Smooth muscle cell (in vitro differentiated cells): ENCODE data around the gene PCYT1A. TPM values are rescaled to one million over a fixed set of nuclear protein-coding genes. Genes with fewer than 3 reads are reported as not detected.

ENCODE experiments used
- DNase-seq: peaks from one replicate; lab custom pipeline; 2025; ENCODE audit not compliant: unreplicated experiment; lab: John Stamatoyannopoulos, UW
- H2AFZ ChIP-seq: fragments of 200-600 bp; sonication (generic); 2 replicates; pipeline ENCODE4 v1.6.0; 2016; ENCODE audit warnings: antibody characterized with exemption, low read depth, mild to moderate bottlenecking
- H3F3A ChIP-seq: fragments of 200-600 bp; sonication (generic); 2 replicates; pipeline ENCODE4 v1.6.0; 2017; ENCODE audit warnings: antibody characterized with exemption, low read depth
- H3K27ac ChIP-seq: fragments of 200-600 bp; sonication (generic); 2 replicates; pipeline ENCODE4 v1.5.1; 2016; ENCODE audit warnings: low read depth, mild to moderate bottlenecking
- H3K27me3 ChIP-seq: fragments of 200-600 bp; sonication (generic); 2 replicates; pipeline ENCODE4 v1.6.1; 2016; ENCODE audit warnings: low read depth, mild to moderate bottlenecking
- H3K36me3 ChIP-seq: fragments of 200-600 bp; sonication (generic); 2 replicates; pipeline ENCODE4 v1.5.1; 2016; ENCODE audit warnings: low read depth
- H3K4me1 ChIP-seq: fragments of 200-600 bp; sonication (generic); 2 replicates; pipeline ENCODE4 v1.5.1; 2016; ENCODE audit warnings: low read depth
- H3K4me2 ChIP-seq: fragments of 200-600 bp; sonication (generic); 2 replicates; pipeline ENCODE4 v1.6.0; 2016; ENCODE audit warnings: mild to moderate bottlenecking
- H3K4me3 ChIP-seq: fragments of 200-600 bp; sonication (generic); 2 replicates; pipeline ENCODE4 v1.5.1; 2016; ENCODE audit warnings: mild to moderate bottlenecking
- H3K79me2 ChIP-seq: fragments of 200-600 bp; sonication (generic); 2 replicates; pipeline ENCODE4 v1.6.0; 2016; ENCODE audit warnings: low read depth, mild to moderate bottlenecking
- H3K9ac ChIP-seq: fragments of 200-600 bp; sonication (generic); 2 replicates; pipeline ENCODE4 v1.6.0; 2016; ENCODE audit warnings: low read depth
- H3K9me3 ChIP-seq: fragments of 200-600 bp; sonication (generic); replicated peaks from 2 replicates; pipeline ENCODE4 v1.5.1; 2016; ENCODE audit warnings: low read depth
- H4K20me1 ChIP-seq: fragments of 200-600 bp; sonication (generic); 2 replicates; pipeline ENCODE4 v1.6.0; 2016; ENCODE audit warnings: low read depth
- CTCF ChIP-seq: fragments of 200-600 bp; sonication (generic); IDR thresholded peaks from 2 replicates; pipeline ENCODE4 v1.5.1; 2017; ENCODE audit warnings: borderline replicate concordance, mild to moderate bottlenecking, antibody characterized with exemption; ENCODE audit not compliant: insufficient read depth, poor library complexity, severe bottlenecking
- WGBS: methylation state at CpG from one replicate; pipeline ENCODE4 v1.1.7; 2016; ENCODE audit warnings: low lambda C conversion rate; 5-methylcytosine and 5-hydroxymethylcytosine counted together
- polyA plus RNA-seq: library from polyadenylated mRNA; unstranded; fragments of >200 nt; fragmentation: Nextera tagmentation; extraction: Ambion mirVana; gene quantifications from 2 replicates; pipeline ENCODE4 v1.2.1, GENCODE V29; 2016
- total RNA-seq: library from RNA; depleted of rRNA; stranded (reverse); fragments of >200 nt; gene quantifications from 2 replicates; pipeline ENCODE4 v1.2.3, GENCODE V29; 2014

The PCYT1A gene
- total RNA-seq (58.3 and 68.3 TPM in 2 replicates), polyA plus RNA-seq (19.7 and 23.1 TPM in 2 replicates)

DNA sequence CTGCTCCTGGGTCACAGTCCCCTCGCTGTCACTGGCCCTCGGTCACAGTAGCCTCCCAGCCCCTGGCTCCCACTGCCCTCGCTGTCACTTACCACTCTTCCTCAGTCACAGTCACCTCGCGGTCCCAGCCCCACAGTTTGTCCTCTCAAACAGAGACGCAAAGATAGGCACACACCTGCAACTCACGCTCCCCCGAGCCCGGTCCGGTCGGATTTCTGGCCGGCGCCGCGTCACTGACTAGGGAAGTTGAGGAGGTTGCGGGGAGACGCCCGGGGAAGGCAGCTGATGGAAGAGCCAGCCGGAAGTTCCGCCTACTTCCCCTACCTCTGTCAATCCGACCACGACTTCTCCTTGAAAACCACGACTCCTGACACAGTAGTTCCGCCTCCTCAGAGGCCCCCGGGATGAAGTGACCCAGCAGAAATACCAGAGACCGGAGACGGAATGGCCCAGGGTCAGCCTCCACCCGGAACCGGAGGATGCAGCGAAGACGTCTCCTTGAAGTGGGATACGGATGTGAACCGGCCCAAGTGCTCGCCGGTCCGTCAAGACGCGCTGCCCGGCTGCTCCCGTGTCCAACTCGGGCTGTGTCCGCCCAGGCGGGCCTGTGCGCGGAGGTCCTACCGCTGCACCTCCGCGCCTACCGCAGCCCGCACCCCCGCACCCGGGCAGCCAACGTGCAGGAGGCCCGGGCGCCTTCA, at the start of gene PCYT1A:
PCYT1A (minus strand) TSS at position 287 of the 701 bp plus-strand sequence. CDS start 17,195 bp downstream, outside the sequence.
- Histone ChIP-seq H3K4me3 (peak within 1 kb of the TSS; percentile 83), H2AFZ (peak within 1 kb of the TSS; percentile 76), H3K4me2 (peak within 1 kb of the TSS; percentile 89), H3K27me3 (no peaks in the 10 kb centered on the region), H3F3A (peaks cover 9% of the 10 kb centered on the region), H3K9me3 (no peaks in the 10 kb centered on the region), H3K4me1 (peaks cover 9% of the 10 kb centered on the region), H3K9ac (peak within 1 kb of the TSS; percentile 84), H4K20me1 (peaks cover 31% of the 10 kb centered on the region), H3K27ac (peak within 1 kb of the TSS; percentile 87), H3K79me2 (peaks cover 48% of the 10 kb centered on the region), H3K36me3 (no peaks in the 10 kb centered on the region)
- TF ChIP-seq CTCF, result no peak
- WGBS, result under 1% methylated on average over 55 of the region's 55 CpGs
- peak; percentile 48 for DNase-seq

DNA sequence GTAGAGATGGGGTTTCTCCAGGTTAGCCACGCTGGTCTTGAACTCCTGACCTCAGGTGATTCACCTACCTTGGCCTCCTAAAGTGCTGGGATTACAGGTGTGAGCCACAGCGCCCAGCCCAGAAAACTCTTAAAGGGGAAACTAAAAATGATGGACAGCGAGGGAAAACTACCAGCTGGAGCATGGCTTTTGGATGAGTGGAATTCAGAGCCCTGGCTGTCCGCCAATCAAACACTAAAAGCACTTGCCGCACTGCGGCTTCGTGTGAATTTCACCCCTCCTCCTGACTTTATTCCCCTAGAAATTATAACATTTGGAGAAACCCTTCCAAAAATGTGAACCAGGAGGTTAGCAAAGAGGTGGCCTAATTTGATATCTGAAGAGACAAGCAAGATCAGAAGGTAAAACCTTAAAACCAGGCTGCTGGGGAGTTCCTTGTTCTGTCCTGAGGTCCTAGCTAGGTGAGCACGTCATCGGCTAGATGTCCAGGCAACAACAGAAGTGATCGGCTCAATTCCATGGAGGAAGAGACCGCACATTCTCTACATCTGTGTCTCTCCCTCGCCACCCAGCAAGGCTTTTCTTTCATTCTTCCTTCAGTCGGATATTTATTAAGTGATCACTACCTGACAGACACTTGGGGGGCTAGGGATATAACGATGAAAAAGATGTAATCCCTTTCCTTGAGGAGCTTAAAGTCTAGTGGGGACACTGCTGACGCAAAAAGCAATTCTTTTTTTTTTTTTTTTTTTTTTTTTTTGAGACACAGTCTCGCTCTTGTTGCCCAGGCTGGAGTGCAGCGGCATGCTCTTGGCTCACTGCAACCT, 49.0 kb upstream of the PCYT1A start:
- Histone ChIP-seq H3K27ac (no peak overlapping the region), H3K27me3 (no peaks in the 10 kb centered on the region), H2AFZ (no peak overlapping the region), H3K36me3 (no peaks in the 10 kb centered on the region), H3K4me3 (no peak overlapping the region), H3K79me2 (no peaks in the 10 kb centered on the region), H3F3A (no peaks in the 10 kb centered on the region), H3K4me1 (no peaks in the 10 kb centered on the region), H4K20me1 (no peaks in the 10 kb centered on the region), H3K9me3 (no peaks in the 10 kb centered on the region), H3K4me2 (no peak overlapping the region), H3K9ac (no peak overlapping the region)
- 92% methylated on average over 17 of the region's 17 CpGs for WGBS
- no peak for TF ChIP-seq CTCF
- DNase-seq, result no peak

DNA sequence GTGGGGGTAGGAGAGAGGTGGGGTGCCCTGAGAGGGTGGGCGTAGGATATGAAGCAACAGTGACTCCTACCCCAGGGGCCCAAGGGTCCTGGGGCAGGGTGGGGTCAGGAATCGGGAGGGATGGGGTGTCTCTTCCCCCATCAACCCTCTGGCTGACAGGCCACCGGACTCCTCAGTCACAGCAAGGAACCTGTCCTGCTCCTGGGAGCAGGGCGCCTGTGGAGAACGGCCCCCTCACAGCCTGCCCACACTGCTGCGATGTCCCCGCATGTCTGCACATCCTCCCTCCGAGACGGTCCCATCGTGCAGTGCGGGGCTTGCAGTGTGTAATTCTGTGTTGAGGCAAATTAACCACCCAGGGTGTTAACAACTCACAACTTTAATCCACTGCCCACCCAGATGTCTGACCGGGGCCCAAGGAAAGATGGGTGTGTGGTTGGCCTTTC, 48.0 kb upstream of the PCYT1A start:
- H2AFZ ChIP-seq, result no peak overlapping the region
- H3F3A ChIP-seq, result no peaks in the 10 kb centered on the region
- no peaks in the 10 kb centered on the region for H3K36me3 ChIP-seq
- WGBS, result 82% methylated on average over 11 of the region's 12 CpGs
- H3K27me3 ChIP-seq, result no peaks in the 10 kb centered on the region
- H3K4me3 ChIP-seq, result no peak overlapping the region
- H3K9me3 ChIP-seq, result no peaks in the 10 kb centered on the region
- H3K27ac ChIP-seq, result no peak overlapping the region
- H3K4me1 ChIP-seq, result no peaks in the 10 kb centered on the region
- H4K20me1 ChIP-seq, result no peaks in the 10 kb centered on the region
- TF ChIP-seq CTCF, result no peak
- H3K4me2 ChIP-seq, result no peak overlapping the region
- no peak for DNase-seq
- no peak overlapping the region for H3K9ac ChIP-seq
- H3K79me2 ChIP-seq, result no peaks in the 10 kb centered on the region
